ENCODE data around the gene STXBP1.

The STXBP1 gene

DNA sequence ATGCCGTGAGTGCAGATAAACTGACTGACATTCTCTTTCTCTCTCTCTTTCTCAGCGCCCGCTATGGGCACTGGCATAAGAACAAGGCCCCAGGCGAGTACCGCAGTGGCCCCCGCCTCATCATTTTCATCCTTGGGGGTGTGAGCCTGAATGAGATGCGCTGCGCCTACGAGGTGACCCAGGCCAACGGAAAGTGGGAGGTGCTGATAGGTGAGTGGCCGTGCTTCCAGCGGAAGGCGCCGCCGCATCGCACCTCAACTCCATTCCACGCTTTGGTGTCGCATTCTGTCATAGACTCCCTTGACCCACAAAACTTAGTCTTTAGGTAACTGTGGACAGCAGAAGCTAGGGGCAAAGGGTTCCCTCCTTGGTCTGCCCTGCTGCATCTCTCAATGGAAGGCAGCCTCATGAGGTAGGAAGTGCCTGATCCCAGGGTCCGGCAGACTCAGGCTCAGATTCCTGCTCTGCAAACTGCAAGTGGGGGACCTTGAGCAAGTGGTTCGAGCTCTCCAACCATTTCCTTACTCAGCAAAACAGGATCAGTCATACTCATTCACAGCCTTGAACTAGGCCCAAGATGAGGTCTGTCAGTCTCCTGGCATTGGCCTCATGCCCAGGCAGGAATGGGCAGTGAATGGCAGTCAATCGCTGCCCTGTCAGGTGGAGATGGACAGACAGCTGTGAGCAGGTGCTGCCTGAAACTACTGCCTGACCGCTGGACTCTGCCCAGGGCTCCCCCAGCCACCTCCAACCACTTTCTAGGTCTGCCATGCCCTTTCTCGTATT lies 70.5 kb downstream of the STXBP1 start:
- no peak overlapping the region for H3K4me3 ChIP-seq (ENCODE audit: low read length)
- TF ChIP-seq, protein P1, sequence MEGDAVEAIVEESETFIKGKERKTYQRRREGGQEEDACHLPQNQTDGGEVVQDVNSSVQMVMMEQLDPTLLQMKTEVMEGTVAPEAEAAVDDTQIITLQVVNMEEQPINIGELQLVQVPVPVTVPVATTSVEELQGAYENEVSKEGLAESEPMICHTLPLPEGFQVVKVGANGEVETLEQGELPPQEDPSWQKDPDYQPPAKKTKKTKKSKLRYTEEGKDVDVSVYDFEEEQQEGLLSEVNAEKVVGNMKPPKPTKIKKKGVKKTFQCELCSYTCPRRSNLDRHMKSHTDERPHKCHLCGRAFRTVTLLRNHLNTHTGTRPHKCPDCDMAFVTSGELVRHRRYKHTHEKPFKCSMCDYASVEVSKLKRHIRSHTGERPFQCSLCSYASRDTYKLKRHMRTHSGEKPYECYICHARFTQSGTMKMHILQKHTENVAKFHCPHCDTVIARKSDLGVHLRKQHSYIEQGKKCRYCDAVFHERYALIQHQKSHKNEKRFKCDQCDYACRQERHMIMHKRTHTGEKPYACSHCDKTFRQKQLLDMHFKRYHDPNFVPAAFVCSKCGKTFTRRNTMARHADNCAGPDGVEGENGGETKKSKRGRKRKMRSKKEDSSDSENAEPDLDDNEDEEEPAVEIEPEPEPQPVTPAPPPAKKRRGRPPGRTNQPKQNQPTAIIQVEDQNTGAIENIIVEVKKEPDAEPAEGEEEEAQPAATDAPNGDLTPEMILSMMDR (IDR thresholded peaks at IDR 0.05; ENCODE audit: insufficient read depth, low read depth, low read length, missing control alignments): no peak
- no peak for DNase-seq (ENCODE audit: low read depth)

DNA sequence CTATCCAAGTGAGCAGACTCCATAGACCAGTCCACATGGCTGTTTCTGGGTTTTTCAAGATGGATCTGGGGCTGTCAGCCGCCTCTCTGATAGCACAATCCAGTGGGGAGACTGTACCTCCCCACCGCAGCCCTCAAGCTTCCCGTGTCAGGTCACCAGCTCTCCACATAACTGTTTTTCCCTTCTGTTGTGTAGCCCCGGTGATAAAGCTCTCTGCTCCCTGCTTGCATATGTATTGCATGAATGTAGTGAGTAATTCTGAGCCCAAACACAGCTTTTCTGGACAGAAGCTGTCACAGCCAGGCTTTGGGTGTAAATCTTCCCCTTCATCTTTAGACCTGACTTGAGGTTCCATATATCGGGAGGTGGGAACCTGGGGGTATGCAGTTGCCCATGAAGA lies 71.6 kb downstream of the STXBP1 start:
- no peak for DNase-seq (ENCODE audit: low read depth)
- TF ChIP-seq, protein P1 (IDR thresholded peaks at IDR 0.05; ENCODE audit: insufficient read depth, low read depth, low read length, missing control alignments): no peak
- H3K4me3 ChIP-seq (ENCODE audit: low read length): no peak overlapping the region

DNA sequence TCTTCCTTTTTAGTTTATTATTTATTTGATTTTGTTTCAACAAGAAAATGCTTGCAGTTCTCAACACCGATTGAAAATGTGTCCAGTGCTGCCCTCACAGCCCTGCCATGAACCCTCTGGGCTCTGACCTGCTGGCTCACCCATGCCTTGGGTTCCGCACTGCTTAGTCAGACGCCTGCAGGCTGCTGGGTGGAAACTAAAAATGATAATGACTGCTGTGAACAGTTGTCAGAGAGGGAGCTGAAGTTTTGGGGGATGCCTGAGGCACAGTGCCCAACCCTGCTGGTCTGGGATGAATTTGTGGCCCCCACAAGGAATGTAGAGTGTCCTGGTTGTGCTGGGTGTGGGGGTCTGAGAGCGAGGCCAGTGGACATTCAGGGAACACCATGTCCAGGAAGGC lies 72.5 kb downstream of the STXBP1 start:
- TF ChIP-seq, protein P1 (IDR thresholded peaks at IDR 0.05; ENCODE audit: insufficient read depth, low read depth, low read length, missing control alignments): no peak
- peak; percentile 31 for DNase-seq (ENCODE audit: low read depth)

DNA sequence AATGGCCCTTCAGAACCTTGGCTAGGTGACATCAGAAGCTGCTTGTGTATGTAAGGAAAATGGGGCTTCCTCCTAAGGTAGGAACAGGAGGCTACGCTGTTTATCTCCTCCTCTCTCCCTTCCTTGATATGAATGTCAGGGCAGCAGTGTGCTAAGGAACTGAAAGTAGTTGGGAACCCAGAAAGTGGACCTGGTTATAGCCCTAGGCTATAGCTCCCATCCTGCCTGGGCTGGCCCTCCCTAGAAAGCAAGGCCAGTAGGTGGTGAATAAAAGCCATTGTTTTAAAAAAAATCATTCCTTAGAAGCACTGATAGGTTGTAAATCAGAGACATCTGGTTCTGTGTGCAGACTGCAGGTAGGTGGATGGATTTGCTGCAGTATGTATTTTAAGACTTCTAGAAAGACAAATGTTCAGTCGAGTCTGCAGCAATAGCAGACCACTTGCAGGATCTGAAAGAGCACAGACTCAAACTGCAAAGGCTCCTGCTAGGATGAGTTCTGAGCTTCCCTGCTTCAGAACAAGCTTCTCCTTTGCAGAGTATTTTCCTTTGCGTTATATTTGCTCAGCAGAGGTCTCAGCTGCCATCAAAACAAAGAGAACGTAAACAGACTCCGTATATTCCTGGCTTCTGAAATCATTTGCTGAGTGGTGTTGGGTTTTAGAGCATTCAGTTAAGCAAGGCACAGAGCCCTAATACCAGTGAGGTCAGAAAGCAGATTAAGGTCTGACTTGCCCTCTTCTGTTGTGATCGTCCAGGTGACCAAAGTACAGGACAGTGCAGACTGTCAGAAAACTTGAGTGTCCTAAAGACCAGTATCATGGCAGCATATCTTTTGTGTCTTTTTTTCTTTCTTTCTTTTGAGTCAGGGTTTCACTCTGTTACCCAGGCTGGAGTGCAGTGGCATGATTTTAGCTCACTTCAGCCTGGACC lies 74.7 kb downstream of the STXBP1 start:
- no peak for DNase-seq (ENCODE audit: low read depth)
- TF ChIP-seq, protein P1 (IDR thresholded peaks at IDR 0.05; ENCODE audit: insufficient read depth, low read depth, low read length, missing control alignments): no peak

More for the DNA sequence above, 72.5 kb downstream of the STXBP1 start:
- no peak overlapping the region for H3K4me3 ChIP-seq (ENCODE audit: low read length)

DNA sequence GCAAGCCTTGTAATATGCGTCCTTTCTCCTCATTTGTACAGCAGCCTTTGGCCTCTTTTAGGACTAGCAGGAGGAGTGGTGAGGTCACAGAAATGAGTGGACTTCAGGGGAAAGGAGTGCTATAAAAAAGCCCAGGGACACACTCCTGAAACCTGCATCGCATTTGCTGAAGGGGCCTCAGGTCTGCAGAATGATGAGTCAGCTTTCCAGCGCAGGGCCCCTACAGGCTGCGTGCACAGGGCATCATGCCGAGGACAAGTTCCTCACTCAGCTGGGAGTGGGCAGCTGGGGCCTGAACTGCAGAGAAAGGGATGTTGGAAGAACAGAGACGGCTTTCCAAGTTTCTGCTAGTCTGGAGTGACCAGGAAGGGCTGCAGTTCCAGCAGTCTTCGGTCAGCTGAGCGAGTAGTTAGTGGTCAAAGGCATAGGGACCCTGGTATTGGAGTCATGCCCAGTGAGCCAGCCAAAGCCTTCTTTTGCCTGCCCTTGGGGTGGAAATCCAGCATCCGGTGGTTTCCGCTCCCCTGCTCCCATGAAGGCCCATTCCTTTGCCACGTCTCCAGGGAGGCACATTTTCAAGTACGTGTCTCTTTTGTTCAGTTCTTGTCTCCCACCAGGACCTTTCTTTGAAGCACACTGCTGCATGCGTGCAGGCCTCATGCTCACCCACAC lies 77.4 kb downstream of the STXBP1 start:
- no peak overlapping the region for H3K4me3 ChIP-seq (ENCODE audit: low read length)
- DNase-seq (ENCODE audit: low read depth): no peak
- TF ChIP-seq, protein P1 (IDR thresholded peaks at IDR 0.05; ENCODE audit: insufficient read depth, low read depth, low read length, missing control alignments): no peak

More for the DNA sequence above, 74.7 kb downstream of the STXBP1 start:
- H3K4me3 ChIP-seq (ENCODE audit: low read length): no peak overlapping the region

DNA sequence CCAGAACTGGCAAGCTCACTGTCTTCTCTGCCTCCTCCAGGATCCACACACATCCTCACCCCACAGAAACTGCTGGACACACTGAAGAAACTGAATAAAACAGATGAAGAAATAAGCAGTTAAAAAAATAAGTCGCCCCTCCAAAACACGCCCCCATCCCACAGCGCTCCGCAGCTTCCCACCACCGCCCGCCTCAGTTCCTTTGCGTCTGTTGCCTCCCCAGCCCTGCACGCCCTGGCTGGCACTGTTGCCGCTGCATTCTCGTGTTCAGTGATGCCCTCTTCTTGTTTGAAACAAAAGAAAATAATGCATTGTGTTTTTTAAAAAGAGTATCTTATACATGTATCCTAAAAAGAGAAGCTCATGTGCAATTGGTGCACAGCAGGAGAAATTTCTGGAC lies 78.7 kb downstream of the STXBP1 start:
- no peak for DNase-seq (ENCODE audit: low read depth)
- TF ChIP-seq, protein P1 (IDR thresholded peaks at IDR 0.05; ENCODE audit: insufficient read depth, low read depth, low read length, missing control alignments): no peak
- no peak overlapping the region for H3K4me3 ChIP-seq (ENCODE audit: low read length)

Measured in epithelial cell of esophagus (primary cell).